Vagina (tissue), 2 donors: ENCODE data around the gene PTPN6. TPM values are rescaled to one million over a fixed set of nuclear protein-coding genes. Genes with fewer than 3 reads are reported as not detected.

ENCODE experiments used
- DNase-seq, 2 donors: peaks; one replicate each; pipeline ENCODE4 v3.0.0-alpha.2; 2017; ENCODE audit errors: extremely low spot score in 2 of 2
- H3K27ac ChIP-seq: fragments of 200-600 bp; sonication (generic); one replicate; pipeline ENCODE4 v1.5.1; 2019
- H3K27me3 ChIP-seq: fragments of 200-600 bp; sonication (generic); one replicate; pipeline ENCODE4 v1.5.1; 2019
- H3K36me3 ChIP-seq, 2 donors: fragments of 200-600 bp; sonication (generic); one replicate each; pipeline ENCODE4 v1.5.1; 2017 to 2019
- H3K4me1 ChIP-seq: fragments of 200-600 bp; sonication (generic); one replicate; pipeline ENCODE4 v1.5.1; 2019
- H3K4me3 ChIP-seq, 2 donors: fragments of 200-600 bp; sonication (generic); 1 replicate in 1 of 2; 2 replicates in 1 of 2; pipeline ENCODE4 v1.5.1; 2016 to 2019
- H3K9me3 ChIP-seq: fragments of 200-600 bp; sonication (generic); one replicate; pipeline ENCODE4 v1.5.1; 2019
- CTCF ChIP-seq, 3 experiments: fragments of 450-650 bp in 2 of 3; fragments of 200-600 bp in 1 of 3; sonication (generic) in 1 of 3; IDR thresholded peaks; one replicate each; pipeline ENCODE4 v1.5.1; 2017 to 2019; ENCODE audit warnings: antibody characterized with exemption in 3 of 3, mild to moderate bottlenecking in 2 of 3, moderate library complexity in 2 of 3
- POLR2A ChIP-seq, 2 donors: fragments of 450-650 bp; IDR thresholded peaks; one replicate each; pipeline ENCODE4 v1.6.1; 2017; ENCODE audit warnings: antibody characterized with exemption in 2 of 2, mild to moderate bottlenecking in 2 of 2, moderate library complexity in 2 of 2
- POLR2AphosphoS5 ChIP-seq, 2 donors: sonication (generic); formaldehyde crosslinking; IDR thresholded peaks; one replicate each; pipeline ENCODE4 v1.9.0; 2017; ENCODE audit warnings: antibody characterized with exemption in 2 of 2, mild to moderate bottlenecking in 2 of 2, low read depth in 1 of 2; ENCODE audit not compliant: insufficient read depth in 1 of 2
- intact Hi-C: fragments of 100-400 bp; cut with DNase I; formaldehyde crosslinking; loops from one replicate; pipeline ENCODE4 v1.15.1; 2023
- total RNA-seq: library from RNA; depleted of rRNA; stranded (reverse); fragments of >200 nt; gene quantifications from one replicate; pipeline ENCODE4 v1.2.3, GENCODE V29; 2016

The PTPN6 gene
- total RNA-seq, 1 donor from 2014 or later: 17.4 TPM

GRCh38 chr12:6928703-6929407 is 22.3 kb upstream of the PTPN6 start:
- Histone ChIP-seq H3K4me1 (peaks cover 84% of the 10 kb centered on the region), H3K27ac (peak overlapping the region; percentile 99), H3K9me3 (no peaks in the 10 kb centered on the region), H3K27me3 (no peaks in the 10 kb centered on the region), H3K4me3 (peak overlapping the region; percentile 73 to 95), H3K36me3 (peaks cover 0 to 6% of the 10 kb centered on the region in 2 donors)
- no peak for TF ChIP-seq CTCF (IDR thresholded peaks at IDR 0.05)
- TF ChIP-seq POLR2AphosphoS5 (IDR thresholded peaks at IDR 0.05; ENCODE audit: insufficient read depth in 1 of 2, low read depth in 1 of 2): peak in 1 of 2 donors; percentile 5
- TF ChIP-seq POLR2A (IDR thresholded peaks at IDR 0.05): no peak
- intact Hi-C loops: loop anchor here (5.0 kb wide), 1 partner anchor 62 kb away; the partner anchor contains the start of gene TPI1
- no peak for DNase-seq

GRCh38 chr12:6929466-6930452 is 21.4 kb upstream of the PTPN6 start:
- H3K4me3 ChIP-seq: peak overlapping the region; percentile 73 to 95
- peaks cover 83% of the 10 kb centered on the region for H3K4me1 ChIP-seq
- H3K9me3 ChIP-seq: no peaks in the 10 kb centered on the region
- DNase-seq: no peak
- no peak for TF ChIP-seq POLR2A (IDR thresholded peaks at IDR 0.05)
- TF ChIP-seq CTCF (IDR thresholded peaks at IDR 0.05): no peak
- TF ChIP-seq POLR2AphosphoS5 (IDR thresholded peaks at IDR 0.05; ENCODE audit: insufficient read depth in 1 of 2, low read depth in 1 of 2): no peak
- intact Hi-C loops: loop anchor here (5.0 kb wide), 1 partner anchor 62 kb away; the partner anchor contains the start of gene TPI1
- no peaks in the 10 kb centered on the region for H3K27me3 ChIP-seq
- peak overlapping the region; percentile 99 for H3K27ac ChIP-seq
- H3K36me3 ChIP-seq: peaks cover 0 to 15% of the 10 kb centered on the region in 2 donors

GRCh38 chr12:6932766-6933165 is 18.4 kb upstream of the PTPN6 start:
- Histone ChIP-seq H3K4me1 (peaks cover 70% of the 10 kb centered on the region), H3K4me3 (no peak overlapping the region), H3K27me3 (no peaks in the 10 kb centered on the region), H3K36me3 (peaks cover 0 to 25% of the 10 kb centered on the region in 2 donors), H3K27ac (peak overlapping the region; percentile 34), H3K9me3 (no peaks in the 10 kb centered on the region)
- TF ChIP-seq CTCF (IDR thresholded peaks at IDR 0.05): no peak
- TF ChIP-seq POLR2AphosphoS5 (IDR thresholded peaks at IDR 0.05; ENCODE audit: insufficient read depth in 1 of 2, low read depth in 1 of 2): no peak
- TF ChIP-seq POLR2A (IDR thresholded peaks at IDR 0.05): no peak
- DNase-seq: no peak
- intact Hi-C loops: no loop called here

- intact Hi-C loops: no loop called here
- H3K27ac ChIP-seq: peak overlapping the region; percentile 34
- no peak for DNase-seq
- H3K9me3 ChIP-seq: no peaks in the 10 kb centered on the region
- peaks cover 0 to 25% of the 10 kb centered on the region in 2 donors for H3K36me3 ChIP-seq
- peaks cover 74% of the 10 kb centered on the region for H3K4me1 ChIP-seq
- TF ChIP-seq POLR2A (IDR thresholded peaks at IDR 0.05) (no peak), CTCF (IDR thresholded peaks at IDR 0.05) (no peak), POLR2AphosphoS5 (IDR thresholded peaks at IDR 0.05; ENCODE audit: insufficient read depth in 1 of 2, low read depth in 1 of 2) (peak in 1 of 2 donors; percentile 30)
- H3K27me3 ChIP-seq: no peaks in the 10 kb centered on the region
- H3K4me3 ChIP-seq: no peak overlapping the region
These were observed 17.0 kb upstream of the PTPN6 start for GRCh38 chr12:6934110-6934509.
